Measurements from ENCODE around the gene AXIN1.

DNA sequence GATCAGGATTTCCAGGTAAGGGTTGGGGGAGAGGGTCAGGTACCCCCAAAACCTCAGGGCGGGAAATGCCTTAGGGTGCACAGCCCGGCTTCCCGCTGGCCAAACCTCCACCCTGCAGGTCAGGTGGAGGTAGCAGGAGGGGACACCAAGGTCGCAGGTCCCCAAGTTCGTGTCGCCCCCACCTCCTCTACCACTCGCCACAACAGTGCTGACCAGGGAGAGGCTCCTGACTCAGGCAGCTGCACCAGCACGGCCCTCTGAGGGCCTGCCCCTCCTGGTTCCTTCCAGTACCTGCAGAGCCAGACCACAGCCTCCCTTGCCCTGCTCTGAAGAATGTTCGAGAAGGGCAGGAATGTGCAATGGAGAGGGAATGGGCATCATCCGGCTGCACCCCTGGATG lies 14.0 kb upstream of the AXIN1 start:
- no peak for TF ChIP-seq POLR2A (IDR thresholded peaks at IDR 0.05)
- TF ChIP-seq, protein P1, sequence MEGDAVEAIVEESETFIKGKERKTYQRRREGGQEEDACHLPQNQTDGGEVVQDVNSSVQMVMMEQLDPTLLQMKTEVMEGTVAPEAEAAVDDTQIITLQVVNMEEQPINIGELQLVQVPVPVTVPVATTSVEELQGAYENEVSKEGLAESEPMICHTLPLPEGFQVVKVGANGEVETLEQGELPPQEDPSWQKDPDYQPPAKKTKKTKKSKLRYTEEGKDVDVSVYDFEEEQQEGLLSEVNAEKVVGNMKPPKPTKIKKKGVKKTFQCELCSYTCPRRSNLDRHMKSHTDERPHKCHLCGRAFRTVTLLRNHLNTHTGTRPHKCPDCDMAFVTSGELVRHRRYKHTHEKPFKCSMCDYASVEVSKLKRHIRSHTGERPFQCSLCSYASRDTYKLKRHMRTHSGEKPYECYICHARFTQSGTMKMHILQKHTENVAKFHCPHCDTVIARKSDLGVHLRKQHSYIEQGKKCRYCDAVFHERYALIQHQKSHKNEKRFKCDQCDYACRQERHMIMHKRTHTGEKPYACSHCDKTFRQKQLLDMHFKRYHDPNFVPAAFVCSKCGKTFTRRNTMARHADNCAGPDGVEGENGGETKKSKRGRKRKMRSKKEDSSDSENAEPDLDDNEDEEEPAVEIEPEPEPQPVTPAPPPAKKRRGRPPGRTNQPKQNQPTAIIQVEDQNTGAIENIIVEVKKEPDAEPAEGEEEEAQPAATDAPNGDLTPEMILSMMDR (IDR thresholded peaks at IDR 0.05) = no peak

Data from thyroid gland (tissue), 4 donors.